Measurements from ENCODE around the gene ZNF564. TPM values are rescaled to one million over a fixed set of nuclear protein-coding genes. Genes with fewer than 3 reads are reported as not detected.

ZNF564 gene
- total RNA-seq, 1 experiment from 2014 or later = 5.1 TPM

DNA sequence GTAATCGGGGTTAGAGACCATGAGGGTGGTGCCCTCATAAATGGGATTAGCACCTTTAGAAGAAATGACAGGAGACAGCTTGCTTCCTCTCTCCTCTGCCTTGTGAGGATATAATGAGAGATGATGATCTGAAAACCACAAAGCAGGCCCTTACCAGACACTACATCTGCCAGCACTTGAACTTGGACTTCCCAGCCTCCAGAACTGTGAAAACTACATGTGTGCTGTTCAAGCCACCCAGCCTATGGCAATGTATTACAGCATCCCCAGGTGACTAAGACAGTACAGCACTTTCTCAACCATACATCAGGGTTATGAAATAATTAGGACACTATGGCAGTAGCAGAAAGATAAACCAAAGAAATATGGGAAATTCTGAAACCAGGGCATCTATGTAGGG is 7.4 kb downstream of the ZNF564 start:
- H3K4me3 Mint-ChIP-seq (ENCODE audit: unreplicated experiment) = no peak overlapping the region
- TF ChIP-seq, protein P1, sequence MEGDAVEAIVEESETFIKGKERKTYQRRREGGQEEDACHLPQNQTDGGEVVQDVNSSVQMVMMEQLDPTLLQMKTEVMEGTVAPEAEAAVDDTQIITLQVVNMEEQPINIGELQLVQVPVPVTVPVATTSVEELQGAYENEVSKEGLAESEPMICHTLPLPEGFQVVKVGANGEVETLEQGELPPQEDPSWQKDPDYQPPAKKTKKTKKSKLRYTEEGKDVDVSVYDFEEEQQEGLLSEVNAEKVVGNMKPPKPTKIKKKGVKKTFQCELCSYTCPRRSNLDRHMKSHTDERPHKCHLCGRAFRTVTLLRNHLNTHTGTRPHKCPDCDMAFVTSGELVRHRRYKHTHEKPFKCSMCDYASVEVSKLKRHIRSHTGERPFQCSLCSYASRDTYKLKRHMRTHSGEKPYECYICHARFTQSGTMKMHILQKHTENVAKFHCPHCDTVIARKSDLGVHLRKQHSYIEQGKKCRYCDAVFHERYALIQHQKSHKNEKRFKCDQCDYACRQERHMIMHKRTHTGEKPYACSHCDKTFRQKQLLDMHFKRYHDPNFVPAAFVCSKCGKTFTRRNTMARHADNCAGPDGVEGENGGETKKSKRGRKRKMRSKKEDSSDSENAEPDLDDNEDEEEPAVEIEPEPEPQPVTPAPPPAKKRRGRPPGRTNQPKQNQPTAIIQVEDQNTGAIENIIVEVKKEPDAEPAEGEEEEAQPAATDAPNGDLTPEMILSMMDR (IDR thresholded peaks at IDR 0.05; ENCODE audit: unreplicated experiment) = no peak
- no peaks in the 10 kb centered on the region for H3K27me3 Mint-ChIP-seq (ENCODE audit: insufficient read depth, unreplicated experiment)
- no TSS peak for BruUV-seq (replicated peaks)
- H3K36me3 Mint-ChIP-seq (ENCODE audit: insufficient read depth, unreplicated experiment) = peaks cover 69% of the 10 kb centered on the region
- intact Hi-C loops (cut with micrococcal nuclease) = no loop called here
- DNase-seq (ENCODE audit: unreplicated experiment) = peak; percentile 41
- H3K9me3 Mint-ChIP-seq (ENCODE audit: unreplicated experiment) = peaks cover 8% of the 10 kb centered on the region
- no peaks in the 10 kb centered on the region for H3K4me1 Mint-ChIP-seq (ENCODE audit: insufficient read depth, unreplicated experiment)
- ChIA-PET POLR2A (no interaction called here), CTCF (no interaction called here)
- H3K27ac Mint-ChIP-seq (ENCODE audit: low read depth, unreplicated experiment) = no peak overlapping the region

DNA sequence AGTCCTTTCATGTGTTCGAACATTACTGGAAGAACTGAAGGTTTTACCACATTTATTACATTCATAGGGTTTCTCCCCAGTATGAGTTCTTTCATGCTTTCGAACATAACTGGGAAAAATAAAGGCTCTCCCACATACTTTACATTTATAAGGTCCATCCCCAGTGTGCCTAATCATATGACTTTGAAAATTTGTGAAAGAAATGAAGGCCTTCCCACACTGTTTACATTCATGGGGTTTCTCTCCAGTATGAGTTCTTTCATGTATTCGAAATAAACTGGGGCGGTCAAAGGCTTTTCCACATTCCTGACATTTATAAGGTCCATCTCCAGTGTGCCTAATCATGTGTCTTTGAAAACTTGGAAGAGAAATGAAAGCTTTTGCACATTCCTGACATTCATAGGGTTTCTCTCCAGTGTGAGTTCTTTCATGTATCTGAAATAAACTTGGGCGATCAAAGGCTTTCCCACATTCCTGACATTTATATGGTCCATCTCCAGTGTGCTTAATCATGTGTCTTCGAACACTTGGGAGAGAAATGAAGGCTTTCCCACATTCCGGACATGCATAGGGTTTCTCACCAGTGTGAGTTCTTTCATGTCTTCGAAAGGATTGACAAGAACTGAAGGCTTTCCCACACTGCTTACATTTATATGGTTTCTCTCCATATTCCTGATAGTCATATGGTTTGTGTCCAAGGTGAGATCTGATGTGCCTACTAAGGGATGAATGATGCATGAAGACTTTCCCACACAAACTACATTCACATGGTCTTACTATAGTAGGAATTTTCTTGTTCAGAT is 24.0 kb downstream of the ZNF564 start:
- ChIA-PET CTCF (interaction anchor here (0.8 kb wide), 1 partner anchor 276 kb away, joined by 3 read pairs; no protein-coding TSS in a partner anchor), POLR2A (no interaction called here)
- BruUV-seq (replicated peaks) = TSS peak; percentile 23
- no peaks in the 10 kb centered on the region for H3K4me1 Mint-ChIP-seq (ENCODE audit: insufficient read depth, unreplicated experiment)
- TF ChIP-seq, protein P1 (IDR thresholded peaks at IDR 0.05; ENCODE audit: unreplicated experiment) = no peak
- no peak overlapping the region for H3K4me3 Mint-ChIP-seq (ENCODE audit: unreplicated experiment)
- no peaks in the 10 kb centered on the region for H3K27me3 Mint-ChIP-seq (ENCODE audit: insufficient read depth, unreplicated experiment)
- no peak overlapping the region for H3K27ac Mint-ChIP-seq (ENCODE audit: low read depth, unreplicated experiment)
- peaks cover 8% of the 10 kb centered on the region for H3K9me3 Mint-ChIP-seq (ENCODE audit: unreplicated experiment)
- peak; percentile 34 for DNase-seq (ENCODE audit: unreplicated experiment)
- intact Hi-C loops (cut with micrococcal nuclease) = no loop called here
- peaks cover 78% of the 10 kb centered on the region for H3K36me3 Mint-ChIP-seq (ENCODE audit: insufficient read depth, unreplicated experiment)

DNA sequence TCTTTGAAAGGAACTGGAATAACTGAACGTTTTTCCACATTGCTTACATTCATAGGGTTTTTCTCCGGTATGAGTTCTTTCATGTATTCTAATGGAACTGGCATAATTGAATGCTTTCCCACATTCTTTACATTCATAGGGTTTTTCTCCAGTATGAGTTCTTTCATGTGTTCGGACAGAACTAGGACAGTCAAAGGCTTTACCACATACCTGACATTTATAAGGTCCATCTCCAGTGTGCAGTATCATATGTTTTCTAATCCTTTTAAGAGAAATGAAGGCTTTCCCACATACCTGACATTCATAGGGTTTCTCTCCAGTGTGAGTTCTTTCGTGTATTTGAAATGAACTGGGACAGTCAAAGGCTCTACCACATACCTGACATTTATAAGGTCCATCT is 24.7 kb downstream of the ZNF564 start:
- no peak overlapping the region for H3K27ac Mint-ChIP-seq (ENCODE audit: low read depth, unreplicated experiment)
- ChIA-PET POLR2A (no interaction called here), CTCF (no interaction called here)
- peaks cover 8% of the 10 kb centered on the region for H3K9me3 Mint-ChIP-seq (ENCODE audit: unreplicated experiment)
- H3K27me3 Mint-ChIP-seq (ENCODE audit: insufficient read depth, unreplicated experiment) = no peaks in the 10 kb centered on the region
- H3K36me3 Mint-ChIP-seq (ENCODE audit: insufficient read depth, unreplicated experiment) = peaks cover 79% of the 10 kb centered on the region
- no peaks in the 10 kb centered on the region for H3K4me1 Mint-ChIP-seq (ENCODE audit: insufficient read depth, unreplicated experiment)
- BruUV-seq (replicated peaks) = no TSS peak
- TF ChIP-seq, protein P1 (IDR thresholded peaks at IDR 0.05; ENCODE audit: unreplicated experiment) = no peak
- no peak for DNase-seq (ENCODE audit: unreplicated experiment)
- no peak overlapping the region for H3K4me3 Mint-ChIP-seq (ENCODE audit: unreplicated experiment)
- intact Hi-C loops (cut with micrococcal nuclease) = no loop called here

DNA sequence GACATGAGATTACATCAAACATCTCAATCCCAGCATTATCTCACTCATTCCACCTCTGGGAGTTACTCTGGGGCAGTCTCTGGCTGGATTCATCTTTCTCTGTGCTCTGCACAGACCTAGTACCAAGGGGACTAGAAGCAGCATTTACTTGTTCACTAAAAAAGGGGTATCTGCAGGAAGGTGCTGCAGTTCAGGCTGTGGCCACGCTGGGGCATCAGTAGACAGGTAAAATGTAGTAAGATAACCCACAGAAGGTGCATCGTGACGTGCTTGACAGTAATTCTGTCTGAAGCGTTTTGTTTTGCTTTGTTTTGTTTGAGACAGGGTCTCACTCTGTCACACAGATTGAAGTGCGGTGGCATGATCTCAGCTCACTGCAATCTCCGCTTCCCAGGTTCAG is 29.3 kb downstream of the ZNF564 start:
- H3K27me3 Mint-ChIP-seq (ENCODE audit: insufficient read depth, unreplicated experiment) = no peaks in the 10 kb centered on the region
- no peaks in the 10 kb centered on the region for H3K4me1 Mint-ChIP-seq (ENCODE audit: insufficient read depth, unreplicated experiment)
- H3K27ac Mint-ChIP-seq (ENCODE audit: low read depth, unreplicated experiment) = no peak overlapping the region
- DNase-seq (ENCODE audit: unreplicated experiment) = no peak
- peaks cover 24% of the 10 kb centered on the region for H3K9me3 Mint-ChIP-seq (ENCODE audit: unreplicated experiment)
- CTCF ChIA-PET = no interaction called here
- BruUV-seq (replicated peaks) = no TSS peak
- intact Hi-C loops (cut with micrococcal nuclease) = no loop called here
- TF ChIP-seq, protein P1 (IDR thresholded peaks at IDR 0.05; ENCODE audit: unreplicated experiment) = no peak
- no peak overlapping the region for H3K4me3 Mint-ChIP-seq (ENCODE audit: unreplicated experiment)
- POLR2A ChIA-PET = no interaction called here
- H3K36me3 Mint-ChIP-seq (ENCODE audit: insufficient read depth, unreplicated experiment) = peaks cover 35% of the 10 kb centered on the region

Measured in MCF 10A (cell line).